HepG2 (cell line): ENCODE measurements around the gene SLC2A5. TPM values are rescaled to one million over a fixed set of nuclear protein-coding genes. Genes with fewer than 3 reads are reported as not detected.
A peak's percentile ranks its signal among the peaks of the same experiment; 100 is the strongest.

Experiments used
- AHR ChIP-seq: IDR thresholded peaks from 2 replicates; pipeline ENCODE4 v1.6.1; 2018; ENCODE audit warnings: missing genetic modification reagents, missing compliant biosample characterization
- DR1 ChIP-seq: sonication (generic); formaldehyde crosslinking; IDR thresholded peaks from 2 replicates; pipeline ENCODE4 v1.8.0; 2021; ENCODE audit warnings: mild to moderate bottlenecking, missing genetic modification reagents, inconsistent platforms
- FOXO1 ChIP-seq: sonication (generic); formaldehyde crosslinking; IDR thresholded peaks from 2 replicates; pipeline ENCODE4 v1.4.0; 2020; ENCODE audit warnings: missing genetic modification reagents
- HNRNPL ChIP-seq: fragments of 200-400 bp; formaldehyde crosslinking; IDR thresholded peaks from 2 replicates; pipeline ENCODE4 v1.6.1; 2017; ENCODE audit warnings: mild to moderate bottlenecking, low read depth, low read length
- MIER2 ChIP-seq: IDR thresholded peaks from 2 replicates; pipeline ENCODE4 v1.6.1; 2016; ENCODE audit warnings: missing biosample characterization, missing genetic modification reagents
- MYPOP ChIP-seq: sonication (generic); formaldehyde crosslinking; IDR thresholded peaks from 2 replicates; pipeline ENCODE4 v1.8.1; 2023; ENCODE audit warnings: mild to moderate bottlenecking, moderate library complexity, missing genetic modification reagents
- NAIF1 ChIP-seq: sonication (generic); formaldehyde crosslinking; IDR thresholded peaks from 2 replicates; pipeline ENCODE4 v1.5.0; 2020; ENCODE audit warnings: mild to moderate bottlenecking, missing genetic modification reagents, borderline replicate concordance
- PRDM4 ChIP-seq: sonication (generic); formaldehyde crosslinking; IDR thresholded peaks from 2 replicates; pipeline ENCODE4 v1.9.0; 2021; ENCODE audit warnings: missing genetic modification reagents, borderline replicate concordance
- RCOR2 ChIP-seq: IDR thresholded peaks from 2 replicates; pipeline ENCODE4 v1.6.1; 2016; ENCODE audit warnings: missing biosample characterization, missing genetic modification reagents
- RNF2 ChIP-seq: fragments of 450-650 bp; conservative IDR thresholded peaks from 2 replicates; pipeline ENCODE4 v1.6.1; 2016; ENCODE audit warnings: low read depth
- SMARCE1 ChIP-seq: fragments of 450-650 bp; IDR thresholded peaks from 2 replicates; pipeline ENCODE4 v1.6.1; 2017; ENCODE audit warnings: borderline replicate concordance
- SMC3 ChIP-seq: IDR thresholded peaks from 2 replicates; pipeline ENCODE4 v1.6.1; 2011; ENCODE audit warnings: low read length, improper control_type of control experiment
- SRSF4 ChIP-seq: fragments of 200-400 bp; formaldehyde crosslinking; IDR thresholded peaks from one replicate; pipeline ENCODE4 v1.6.1; 2018; ENCODE audit warnings: mild to moderate bottlenecking, low read depth, low read length, moderate library complexity; ENCODE audit not compliant: poor library complexity, severe bottlenecking
- TERF1 ChIP-seq: sonication (generic); formaldehyde crosslinking; IDR thresholded peaks from 2 replicates; pipeline ENCODE4 v1.8.0; 2022; ENCODE audit warnings: mild to moderate bottlenecking, missing genetic modification reagents, moderate library complexity
- THAP11 ChIP-seq: IDR thresholded peaks from 2 replicates; pipeline ENCODE4 v1.6.1; 2016; ENCODE audit warnings: missing biosample characterization, missing genetic modification reagents
- THRA ChIP-seq: sonication (generic); formaldehyde crosslinking; IDR thresholded peaks from 2 replicates; pipeline ENCODE4 v1.4.0; 2020; ENCODE audit warnings: missing genetic modification reagents, borderline replicate concordance
- ZFP37 ChIP-seq: sonication (generic); formaldehyde crosslinking; IDR thresholded peaks from 2 replicates; pipeline ENCODE4 v1.4.0; 2020; ENCODE audit warnings: missing genetic modification reagents, borderline replicate concordance
- ZNF34 ChIP-seq: sonication (generic); formaldehyde crosslinking; IDR thresholded peaks from 2 replicates; pipeline ENCODE4 v1.4.0; 2020; ENCODE audit warnings: mild to moderate bottlenecking, missing genetic modification reagents, borderline replicate concordance
- ZNF367 ChIP-seq: sonication (generic); formaldehyde crosslinking; IDR thresholded peaks from 2 replicates; pipeline ENCODE4 v1.4.0; 2020; ENCODE audit warnings: missing genetic modification reagents, borderline replicate concordance
- ZNF414 ChIP-seq: sonication (generic); formaldehyde crosslinking; IDR thresholded peaks from 2 replicates; pipeline ENCODE4 v1.5.0; 2020; ENCODE audit warnings: missing genetic modification reagents
- ZNF674 ChIP-seq: sonication (generic); formaldehyde crosslinking; IDR thresholded peaks from 2 replicates; pipeline ENCODE4 v1.5.0; 2020; ENCODE audit warnings: low read depth, mild to moderate bottlenecking, missing genetic modification reagents
- ZNF678 ChIP-seq: sonication (generic); formaldehyde crosslinking; IDR thresholded peaks from 2 replicates; pipeline ENCODE4 v1.4.0; 2020; ENCODE audit warnings: mild to moderate bottlenecking, missing genetic modification reagents
- polyA plus RNA-seq, 8 experiments: library from polyadenylated mRNA; depleted of rRNA in 3 of 8; stranded (reverse) in 7 of 8; unstranded in 1 of 8; fragments of >200 nt; fragmentation: Illumina TruSeq in 4 of 8; extraction: Trizol in 4 of 8; gene quantifications; 2 replicates each; pipeline versions ENCODE4 v1.2.1 to v1.2.3, GENCODE V29; 2011 to 2016; ENCODE audit warnings: low read depth in 4 of 8, missing spikeins in 1 of 8, mixed read lengths in 1 of 8; ENCODE audit not compliant: insufficient read depth in 1 of 8
- total RNA-seq, 5 experiments: library from RNA; depleted of rRNA; stranded (reverse); fragments of >200 nt; fragmentation: Illumina TruSeq; extraction: Trizol; gene quantifications; 2 replicates each; pipeline ENCODE4 v1.2.3, GENCODE V29; 2016; ENCODE audit warnings: low read depth in 1 of 5

The SLC2A5 gene
- total and polyA plus RNA-seq, 2 of the 13 experiments (the other 11 are each of a cell fraction or from before 2014, with no cell fraction given) = 0.04 to 0.54 TPM

GRCh38 chr1:9110669-9111356 lies 41.4 kb upstream of the SLC2A5 start (continued):
- TF ChIP-seq ZFP37 (CRISPR knock-in tag) = no peak
- no peak for TF ChIP-seq ZNF678
- TF ChIP-seq ZNF414 (CRISPR knock-in tag) = no peak
- TF ChIP-seq FOXO1 (CRISPR knock-in tag) = no peak
- no peak for TF ChIP-seq DR1
- no peak for TF ChIP-seq ZNF367 (CRISPR knock-in tag)
- no peak for TF ChIP-seq RNF2
- peak; percentile 42; the same call in 1 of the 2 replicates for TF ChIP-seq THAP11
- no peak for TF ChIP-seq AHR (CRISPR knock-in tag)
- no peak for TF ChIP-seq TERF1
- no peak for TF ChIP-seq NAIF1 (CRISPR knock-in tag)
- no peak for TF ChIP-seq MIER2 (CRISPR knock-in tag)
- no peak for TF ChIP-seq SMARCE1
- peak; percentile 38; the same call in 1 of the 2 replicates for TF ChIP-seq THRA (CRISPR knock-in tag)
- TF ChIP-seq ZNF674 = no peak
- 0 out of 2 replicates have a peak, but pooled peaks have one; percentile 55 for TF ChIP-seq ZNF34 (CRISPR knock-in tag)
- TF ChIP-seq SMC3 = peak; percentile 59
- TF ChIP-seq PRDM4 (CRISPR knock-in tag) = no peak
- peak; percentile 56; the same call in 1 of the 2 replicates for TF ChIP-seq HNRNPL
- TF ChIP-seq SRSF4 = no peak
- TF ChIP-seq MYPOP (CRISPR knock-in tag) = 0 out of 2 replicates have a peak, but pooled peaks have one; percentile 43
- no peak for TF ChIP-seq RCOR2 (CRISPR knock-in tag)
